Superior temporal gyrus (tissue), 1 donor: ENCODE data around the gene RGMA.

ENCODE experiments used
- DNase-seq: peaks from one replicate; pipeline ENCODE4 v3.0.0-alpha.2; 2016; ENCODE audit errors: extremely low spot score

Gene RGMA

DNA sequence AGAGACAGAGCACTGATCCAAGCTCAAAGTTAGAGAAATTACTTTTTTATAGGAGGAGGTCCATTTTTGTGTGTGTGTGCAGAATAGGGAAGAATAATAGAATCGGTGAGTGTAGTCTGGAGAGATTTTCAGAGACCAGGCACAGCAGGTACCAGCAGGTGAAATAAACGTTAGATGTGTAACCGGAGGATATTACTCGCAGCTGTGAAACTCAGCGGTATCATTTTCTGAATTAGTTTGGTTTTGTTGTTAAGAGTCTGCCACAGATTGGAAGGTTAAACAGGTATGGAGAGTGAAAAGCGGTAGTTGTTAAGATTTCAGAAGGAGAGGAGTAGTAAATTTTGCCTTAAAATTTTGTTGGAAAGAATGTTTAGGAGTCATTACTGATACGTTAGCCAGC, 69.9 kb downstream of the RGMA start:
- DNase-seq = no peak

DNA sequence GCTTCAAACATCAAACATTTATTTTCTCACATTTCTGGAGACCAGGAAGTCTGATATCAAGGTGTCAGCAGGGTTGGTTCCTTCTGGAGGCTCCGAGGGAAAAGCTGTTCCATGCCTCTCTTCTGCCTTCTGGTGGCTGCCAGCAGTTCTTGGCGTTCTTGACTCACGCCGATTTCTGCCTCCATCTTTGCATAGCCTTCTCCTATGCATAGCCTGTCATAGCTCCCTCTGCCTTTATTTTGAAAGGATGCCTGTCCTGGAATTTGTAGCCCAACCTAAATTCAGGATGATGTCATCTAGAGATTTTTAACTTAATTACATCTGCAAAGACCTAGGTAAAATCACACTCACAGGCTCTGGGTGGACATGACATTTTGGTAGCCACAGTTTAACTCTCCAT, 70.4 kb downstream of the RGMA start:
- peak; percentile 54 for DNase-seq

DNA sequence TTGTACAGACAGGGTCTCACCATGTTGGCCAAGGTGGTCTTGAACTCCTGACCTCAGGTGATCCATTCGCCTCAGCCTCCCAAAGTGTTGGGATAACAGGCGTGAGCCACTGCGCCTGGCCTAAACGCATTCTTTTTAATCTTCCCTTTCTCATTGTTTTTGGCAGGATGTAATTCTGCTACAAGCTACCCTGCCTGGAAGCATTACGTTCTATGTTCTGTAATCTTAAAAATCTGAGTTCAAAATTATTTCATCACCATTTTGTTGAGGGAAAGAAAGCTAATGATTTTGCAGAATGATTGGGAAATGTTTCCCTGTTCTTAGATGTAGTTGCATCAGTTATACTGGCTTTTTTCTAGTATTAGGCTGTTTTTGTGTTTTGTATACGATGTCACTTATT, 71.5 kb downstream of the RGMA start:
- DNase-seq = no peak

GRCh38 chr15:93012786-93013185, 76.2 kb downstream of the RGMA start:
- DNase-seq = no peak

DNA sequence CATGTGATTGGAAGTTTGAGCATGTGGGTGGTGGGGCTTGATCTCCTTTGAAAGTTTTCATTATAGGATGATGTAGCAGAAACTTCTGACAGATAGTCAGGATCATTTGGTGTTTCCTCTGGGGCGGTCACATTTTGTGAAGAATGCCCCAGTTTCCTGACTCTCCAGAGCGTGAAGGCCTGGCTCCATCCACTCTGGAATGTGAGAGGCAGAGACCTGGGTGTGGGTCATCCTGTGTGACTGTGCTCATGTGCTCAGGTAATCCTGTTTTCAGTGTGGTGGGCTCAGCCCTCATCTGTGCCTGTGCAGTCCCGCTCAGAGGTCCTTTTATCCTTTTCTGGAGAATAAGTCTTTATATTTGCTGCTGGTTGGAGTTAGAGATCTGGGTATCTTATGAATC, 81.0 kb downstream of the RGMA start:
- DNase-seq = no peak

DNA sequence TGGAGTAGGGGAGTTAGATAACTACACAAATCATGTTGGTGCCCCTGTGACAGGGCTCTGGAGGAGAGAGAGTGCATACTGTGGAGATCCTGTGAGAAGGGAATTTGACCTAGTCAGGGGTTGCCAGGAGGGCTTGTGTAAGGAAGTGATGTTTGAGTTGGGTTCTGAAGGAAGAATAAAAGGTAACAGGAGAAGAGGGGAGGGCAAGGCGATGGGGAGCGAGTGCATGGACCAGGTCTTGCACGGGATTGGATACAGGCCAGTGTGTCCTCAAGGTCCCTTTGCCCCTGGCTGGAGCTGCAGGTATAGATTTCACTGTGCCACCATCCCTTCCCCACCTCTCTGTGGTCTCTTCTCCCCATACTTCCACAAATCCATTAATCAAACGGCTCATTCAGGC, 83.9 kb downstream of the RGMA start:
- DNase-seq = no peak

DNA sequence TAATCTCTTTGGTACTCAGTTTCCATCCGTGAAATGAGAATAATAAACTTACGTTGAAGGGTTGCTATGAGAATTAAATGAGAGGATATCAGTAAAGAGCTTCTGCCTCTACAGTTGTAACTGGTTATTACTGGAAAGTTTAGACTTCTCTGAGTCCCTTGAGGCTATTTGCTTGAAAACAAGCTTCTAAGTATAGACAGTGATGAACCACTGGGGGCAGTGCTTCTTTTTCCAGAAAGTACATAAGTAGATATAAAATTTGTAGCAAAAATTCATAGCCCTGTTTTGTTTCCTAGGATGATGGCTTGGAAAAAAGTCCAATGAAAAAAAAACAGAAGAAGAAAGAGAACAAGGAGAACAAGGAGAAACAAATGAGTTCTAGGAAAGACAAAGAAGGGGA, 87.1 kb downstream of the RGMA start:
- DNase-seq = no peak

DNA sequence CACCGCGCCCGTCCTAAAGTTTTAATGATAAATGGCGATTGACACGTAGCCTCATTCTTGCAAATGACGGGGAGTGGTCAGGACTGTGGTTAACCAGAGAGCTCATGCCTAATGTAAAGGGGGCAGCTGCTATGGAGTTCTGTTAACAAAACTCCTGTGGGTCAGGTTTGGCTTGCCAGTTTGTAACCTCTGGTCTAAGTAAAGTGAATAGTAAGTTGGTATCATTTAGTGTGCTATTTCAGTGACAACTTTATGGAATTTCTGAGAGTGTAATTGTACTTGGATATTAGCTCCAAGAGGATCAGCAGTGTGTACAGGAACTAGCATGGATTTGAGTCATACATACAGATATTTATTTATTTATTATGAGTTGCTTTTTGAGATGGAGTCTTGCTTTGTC, 87.9 kb downstream of the RGMA start:
- no peak for DNase-seq

DNA sequence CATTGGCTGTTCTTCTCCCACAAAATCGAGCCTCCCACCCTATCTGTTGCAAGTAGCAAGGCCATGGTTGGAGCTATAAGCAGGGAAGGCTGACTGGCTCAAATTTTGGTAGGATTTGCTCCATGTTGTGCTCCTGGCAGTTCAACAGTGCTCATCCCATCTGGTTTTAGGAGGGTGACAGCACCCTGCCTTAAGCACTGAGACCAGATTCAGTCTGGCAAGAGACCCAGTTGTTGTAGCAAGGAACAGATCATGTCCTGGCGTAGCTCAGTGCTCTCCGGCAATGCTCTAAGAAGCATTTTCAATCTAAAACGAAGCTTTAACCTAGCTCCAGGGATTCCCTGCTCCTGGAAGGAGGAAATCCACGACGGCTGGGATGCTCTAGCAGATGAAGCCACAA, 91.2 kb downstream of the RGMA start:
- DNase-seq = no peak

DNA sequence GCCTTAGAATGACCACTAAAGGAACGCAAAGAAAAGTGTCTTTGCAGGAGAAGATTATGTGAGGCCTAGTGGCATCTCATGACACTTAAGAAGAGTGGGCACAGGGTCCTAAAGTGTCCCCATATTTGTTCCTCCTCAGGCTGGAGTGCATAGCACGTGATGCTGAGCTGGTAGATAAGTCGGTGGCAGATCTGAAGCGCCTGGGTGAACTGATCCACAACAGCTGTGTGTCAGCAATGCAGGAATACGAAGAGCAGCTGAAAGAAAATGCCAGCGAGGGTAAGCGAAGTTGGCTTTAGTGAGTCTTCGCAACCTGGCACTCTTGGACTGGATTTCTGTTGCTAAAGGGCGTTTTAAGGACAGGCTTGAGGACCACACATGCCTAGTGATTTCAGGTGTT, 96.3 kb downstream of the RGMA start:
- no peak for DNase-seq

DNA sequence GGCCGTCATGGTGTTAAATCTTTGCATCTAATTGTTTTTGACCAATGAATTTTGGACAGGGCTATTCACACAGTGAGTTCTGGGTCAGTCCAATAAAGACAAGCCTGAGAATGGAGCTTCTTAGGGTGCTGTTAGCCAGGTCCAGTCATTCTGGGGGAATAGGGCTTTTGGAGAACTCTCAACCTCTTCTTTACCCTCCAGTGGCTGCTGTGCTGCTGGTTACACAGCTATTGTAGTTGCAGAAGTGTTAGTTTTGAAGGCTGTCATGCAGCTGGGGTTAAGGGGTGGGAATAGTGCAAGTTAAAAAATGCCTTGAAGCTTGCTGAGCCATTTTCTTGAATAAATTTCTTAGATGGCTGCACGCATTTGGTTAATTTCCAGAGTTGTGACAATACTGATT, 99.0 kb downstream of the RGMA start:
- DNase-seq = no peak

GRCh38 chr15:92989470-92989869, 99.5 kb downstream of the RGMA start:
- DNase-seq = no peak
